ENCODE measurements around the gene MICAL2. TPM values are rescaled to one million over a fixed set of nuclear protein-coding genes. Genes with fewer than 3 reads are reported as not detected.

Gene MICAL2
- total and polyA plus RNA-seq, 2 of the 13 experiments (the other 11 are each of a cell fraction or from before 2014, with no cell fraction given) = 0.78 to 1.1 TPM

DNA sequence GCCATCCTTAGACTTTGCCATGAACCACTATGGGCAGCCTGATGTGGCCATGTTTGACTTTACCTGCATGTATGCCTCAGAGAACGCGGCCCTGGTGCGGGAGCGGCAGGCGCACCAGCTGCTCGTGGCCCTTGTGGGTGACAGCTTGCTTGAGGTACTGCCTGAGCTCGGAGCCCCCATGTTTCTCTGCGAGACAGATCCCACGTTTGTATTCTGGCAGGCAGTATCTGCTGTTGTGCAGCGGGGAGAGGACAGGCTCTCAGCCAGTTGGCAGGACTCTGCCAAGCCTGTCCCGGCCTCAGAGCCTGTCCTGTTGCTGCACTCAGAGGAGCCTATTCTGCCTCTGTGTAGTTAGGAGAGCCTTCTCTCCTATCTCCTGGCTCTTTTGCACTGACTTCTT lies 109.9 kb downstream of the MICAL2 start:
- no peak overlapping the region for H3K27ac ChIP-seq (ENCODE audit: extremely low read length, insufficient read depth, low read length)
- H3K9me3 ChIP-seq (ENCODE audit: low read length) = no peaks in the 10 kb centered on the region
- WGBS (ENCODE audit: low lambda C conversion rate) = no CpG with 5 or more reads among the region's 11 CpGs
- in situ Hi-C loops (cut with HindIII; ENCODE audit: extremely low pct_ligation_motif_present, low pct_unique_long_range_greater_than_20kb) = no loop called here
- no peaks in the 10 kb centered on the region for H4K20me1 ChIP-seq (ENCODE audit: insufficient read depth, low read length)
- H3K4me1 ChIP-seq (ENCODE audit: insufficient read depth, low read length) = peaks cover 86% of the 10 kb centered on the region
- H3K79me2 ChIP-seq (ENCODE audit: insufficient read depth, low read length) = no peaks in the 10 kb centered on the region
- FAIRE-seq (no peak), ATAC-seq (no peak), DNase-seq (ENCODE audit: low spot score) (no peak)
- H3K9ac ChIP-seq (ENCODE audit: insufficient read depth, low read depth, low read length) = no peak overlapping the region
- intact Hi-C loops (cut with micrococcal nuclease; ENCODE audit: unreplicated experiment) = no loop called here
- no peak overlapping the region for H3K4me2 ChIP-seq (ENCODE audit: low read depth, low read length)
- POLR2A ChIA-PET = no interaction called here
- BruUV-seq (replicated peaks) = no TSS peak
- no peaks in the 10 kb centered on the region for H3K36me3 ChIP-seq (replicated peaks in 1 of 2; ENCODE audit: control insufficient read depth in 1 of 2, insufficient read depth in 2 of 2, low read length in 2 of 2)
- CTCF ChIA-PET (ENCODE audit: low intra/inter-chr PET ratio, low total read pairs) = no interaction called here
- H3K4me3 ChIP-seq (replicated peaks in 1 of 3; ENCODE audit: insufficient read depth in 1 of 3, low read depth in 2 of 3, low read length in 3 of 3) = no peak overlapping the region
- no peaks in the 10 kb centered on the region for H3K27me3 ChIP-seq (ENCODE audit: control insufficient read depth in 1 of 2, insufficient read depth in 2 of 2, low read length in 2 of 2)
- no peak overlapping the region for H2AFZ ChIP-seq (ENCODE audit: low read length)
- TF ChIP-seq ZFP1 (CRISPR knock-in tag; IDR thresholded peaks at IDR 0.05) (no peak), MEF2D (CRISPR knock-in tag; IDR thresholded peaks at IDR 0.05) (no peak), ZNF33A (CRISPR knock-in tag; IDR thresholded peaks at IDR 0.05; ENCODE audit: borderline replicate concordance) (no peak), ZNF263 (CRISPR knock-in tag; IDR thresholded peaks at IDR 0.05) (no peak), ATRX (CRISPR knock-in tag; IDR thresholded peaks at IDR 0.05; ENCODE audit: borderline replicate concordance) (no peak), KDM2A (CRISPR knock-in tag; IDR thresholded peaks at IDR 0.05; ENCODE audit: borderline replicate concordance, low read depth) (no peak), BRD4 (CRISPR knock-in tag; IDR thresholded peaks at IDR 0.05) (no peak), NFRKB (IDR thresholded peaks at IDR 0.05) (no peak), PHF8 (CRISPR knock-in tag; IDR thresholded peaks at IDR 0.05) (no peak)
- TF ChIP-seq, protein P1, sequence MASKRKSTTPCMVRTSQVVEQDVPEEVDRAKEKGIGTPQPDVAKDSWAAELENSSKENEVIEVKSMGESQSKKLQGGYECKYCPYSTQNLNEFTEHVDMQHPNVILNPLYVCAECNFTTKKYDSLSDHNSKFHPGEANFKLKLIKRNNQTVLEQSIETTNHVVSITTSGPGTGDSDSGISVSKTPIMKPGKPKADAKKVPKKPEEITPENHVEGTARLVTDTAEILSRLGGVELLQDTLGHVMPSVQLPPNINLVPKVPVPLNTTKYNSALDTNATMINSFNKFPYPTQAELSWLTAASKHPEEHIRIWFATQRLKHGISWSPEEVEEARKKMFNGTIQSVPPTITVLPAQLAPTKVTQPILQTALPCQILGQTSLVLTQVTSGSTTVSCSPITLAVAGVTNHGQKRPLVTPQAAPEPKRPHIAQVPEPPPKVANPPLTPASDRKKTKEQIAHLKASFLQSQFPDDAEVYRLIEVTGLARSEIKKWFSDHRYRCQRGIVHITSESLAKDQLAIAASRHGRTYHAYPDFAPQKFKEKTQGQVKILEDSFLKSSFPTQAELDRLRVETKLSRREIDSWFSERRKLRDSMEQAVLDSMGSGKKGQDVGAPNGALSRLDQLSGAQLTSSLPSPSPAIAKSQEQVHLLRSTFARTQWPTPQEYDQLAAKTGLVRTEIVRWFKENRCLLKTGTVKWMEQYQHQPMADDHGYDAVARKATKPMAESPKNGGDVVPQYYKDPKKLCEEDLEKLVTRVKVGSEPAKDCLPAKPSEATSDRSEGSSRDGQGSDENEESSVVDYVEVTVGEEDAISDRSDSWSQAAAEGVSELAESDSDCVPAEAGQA (IDR thresholded peaks at IDR 0.05; ENCODE audit: low read depth) = no peak
- TF ChIP-seq, protein P1 (CRISPR knock-in tag; IDR thresholded peaks at IDR 0.05; ENCODE audit: borderline replicate concordance) = no peak
- TF ChIP-seq, protein P2, sequence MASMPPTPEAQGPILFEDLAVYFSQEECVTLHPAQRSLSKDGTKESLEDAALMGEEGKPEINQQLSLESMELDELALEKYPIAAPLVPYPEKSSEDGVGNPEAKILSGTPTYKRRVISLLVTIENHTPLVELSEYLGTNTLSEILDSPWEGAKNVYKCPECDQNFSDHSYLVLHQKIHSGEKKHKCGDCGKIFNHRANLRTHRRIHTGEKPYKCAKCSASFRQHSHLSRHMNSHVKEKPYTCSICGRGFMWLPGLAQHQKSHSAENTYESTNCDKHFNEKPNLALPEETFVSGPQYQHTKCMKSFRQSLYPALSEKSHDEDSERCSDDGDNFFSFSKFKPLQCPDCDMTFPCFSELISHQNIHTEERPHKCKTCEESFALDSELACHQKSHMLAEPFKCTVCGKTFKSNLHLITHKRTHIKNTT (CRISPR knock-in tag; IDR thresholded peaks at IDR 0.05) = no peak
- TF ChIP-seq, protein P3, sequence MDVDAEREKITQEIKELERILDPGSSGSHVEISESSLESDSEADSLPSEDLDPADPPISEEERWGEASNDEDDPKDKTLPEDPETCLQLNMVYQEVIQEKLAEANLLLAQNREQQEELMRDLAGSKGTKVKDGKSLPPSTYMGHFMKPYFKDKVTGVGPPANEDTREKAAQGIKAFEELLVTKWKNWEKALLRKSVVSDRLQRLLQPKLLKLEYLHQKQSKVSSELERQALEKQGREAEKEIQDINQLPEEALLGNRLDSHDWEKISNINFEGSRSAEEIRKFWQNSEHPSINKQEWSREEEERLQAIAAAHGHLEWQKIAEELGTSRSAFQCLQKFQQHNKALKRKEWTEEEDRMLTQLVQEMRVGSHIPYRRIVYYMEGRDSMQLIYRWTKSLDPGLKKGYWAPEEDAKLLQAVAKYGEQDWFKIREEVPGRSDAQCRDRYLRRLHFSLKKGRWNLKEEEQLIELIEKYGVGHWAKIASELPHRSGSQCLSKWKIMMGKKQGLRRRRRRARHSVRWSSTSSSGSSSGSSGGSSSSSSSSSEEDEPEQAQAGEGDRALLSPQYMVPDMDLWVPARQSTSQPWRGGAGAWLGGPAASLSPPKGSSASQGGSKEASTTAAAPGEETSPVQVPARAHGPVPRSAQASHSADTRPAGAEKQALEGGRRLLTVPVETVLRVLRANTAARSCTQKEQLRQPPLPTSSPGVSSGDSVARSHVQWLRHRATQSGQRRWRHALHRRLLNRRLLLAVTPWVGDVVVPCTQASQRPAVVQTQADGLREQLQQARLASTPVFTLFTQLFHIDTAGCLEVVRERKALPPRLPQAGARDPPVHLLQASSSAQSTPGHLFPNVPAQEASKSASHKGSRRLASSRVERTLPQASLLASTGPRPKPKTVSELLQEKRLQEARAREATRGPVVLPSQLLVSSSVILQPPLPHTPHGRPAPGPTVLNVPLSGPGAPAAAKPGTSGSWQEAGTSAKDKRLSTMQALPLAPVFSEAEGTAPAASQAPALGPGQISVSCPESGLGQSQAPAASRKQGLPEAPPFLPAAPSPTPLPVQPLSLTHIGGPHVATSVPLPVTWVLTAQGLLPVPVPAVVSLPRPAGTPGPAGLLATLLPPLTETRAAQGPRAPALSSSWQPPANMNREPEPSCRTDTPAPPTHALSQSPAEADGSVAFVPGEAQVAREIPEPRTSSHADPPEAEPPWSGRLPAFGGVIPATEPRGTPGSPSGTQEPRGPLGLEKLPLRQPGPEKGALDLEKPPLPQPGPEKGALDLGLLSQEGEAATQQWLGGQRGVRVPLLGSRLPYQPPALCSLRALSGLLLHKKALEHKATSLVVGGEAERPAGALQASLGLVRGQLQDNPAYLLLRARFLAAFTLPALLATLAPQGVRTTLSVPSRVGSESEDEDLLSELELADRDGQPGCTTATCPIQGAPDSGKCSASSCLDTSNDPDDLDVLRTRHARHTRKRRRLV (CRISPR knock-in tag; IDR thresholded peaks at IDR 0.05) = no peak
